MG63 (cell line): ENCODE measurements around the gene RIPK1. TPM values are rescaled to one million over a fixed set of nuclear protein-coding genes. Genes with fewer than 3 reads are reported as not detected.

Experiments
- DNase-seq: peaks from one replicate; pipeline ENCODE4 v3.0.0-alpha.2; 2020
- H3K27me3 ChIP-seq: fragments of 250-450 bp; sonication (Bioruptor Pico); 2 replicates; pipeline ENCODE4 v1.5.1; 2020; ENCODE audit warnings: mild to moderate bottlenecking, moderate library complexity
- H3K36me3 ChIP-seq: fragments of 250-450 bp; sonication (Bioruptor Pico); 2 replicates; pipeline ENCODE4 v1.5.1; 2020; ENCODE audit warnings: mild to moderate bottlenecking, moderate library complexity
- H3K4me3 ChIP-seq: fragments of 250-450 bp; sonication (Bioruptor Pico); 2 replicates; pipeline ENCODE4 v1.5.1; 2020; ENCODE audit warnings: mild to moderate bottlenecking, moderate library complexity
- H3K9me3 ChIP-seq: fragments of 250-450 bp; sonication (Bioruptor Pico); 2 replicates; pipeline ENCODE4 v1.5.1; 2020; ENCODE audit warnings: mild to moderate bottlenecking, moderate library complexity
- total RNA-seq: library from RNA; depleted of rRNA; stranded (reverse); fragments of >200 nt; shearing (Covaris generic); gene quantifications from 2 replicates; pipeline ENCODE4 v1.2.3, GENCODE V29; 2014; ENCODE audit warnings: low replicate concordance; rRNA removed

RIPK1 gene
- total RNA-seq, 1 experiment from 2014 or later = 10.1 TPM

- H3K27me3 ChIP-seq = no peaks in the 10 kb centered on the region
- DNase-seq = no peak
- no peaks in the 10 kb centered on the region for H3K36me3 ChIP-seq
- no peaks in the 10 kb centered on the region for H3K9me3 ChIP-seq
- H3K4me3 ChIP-seq = no peak overlapping the region
Observed at GRCh38 chr6:3159805-3160781, 91.8 kb downstream of the RIPK1 start.

DNA sequence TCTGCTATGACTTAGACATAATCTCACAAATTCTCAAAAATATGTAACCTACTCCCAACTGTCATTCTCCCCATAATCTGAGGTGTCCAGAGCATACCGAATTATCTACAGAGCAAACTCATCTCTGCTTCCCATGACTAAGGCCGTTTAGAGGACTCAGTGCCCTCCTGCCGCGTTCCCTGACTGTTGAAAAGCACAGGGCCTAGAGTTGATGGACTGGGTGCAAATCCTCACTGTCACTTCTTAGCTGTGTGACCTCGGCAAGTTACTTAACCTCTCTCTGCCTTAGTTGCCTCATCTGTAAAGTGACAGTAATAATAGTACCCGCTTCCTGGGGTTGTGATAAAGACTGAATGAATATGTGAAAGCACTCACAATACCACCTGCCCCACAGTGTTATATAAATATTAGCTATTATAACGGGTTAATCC is 93.8 kb downstream of the RIPK1 start:
- no peaks in the 10 kb centered on the region for H3K9me3 ChIP-seq
- no peak for DNase-seq
- no peaks in the 10 kb centered on the region for H3K27me3 ChIP-seq
- H3K4me3 ChIP-seq = peak overlapping the region; percentile 64
- no peaks in the 10 kb centered on the region for H3K36me3 ChIP-seq

DNA sequence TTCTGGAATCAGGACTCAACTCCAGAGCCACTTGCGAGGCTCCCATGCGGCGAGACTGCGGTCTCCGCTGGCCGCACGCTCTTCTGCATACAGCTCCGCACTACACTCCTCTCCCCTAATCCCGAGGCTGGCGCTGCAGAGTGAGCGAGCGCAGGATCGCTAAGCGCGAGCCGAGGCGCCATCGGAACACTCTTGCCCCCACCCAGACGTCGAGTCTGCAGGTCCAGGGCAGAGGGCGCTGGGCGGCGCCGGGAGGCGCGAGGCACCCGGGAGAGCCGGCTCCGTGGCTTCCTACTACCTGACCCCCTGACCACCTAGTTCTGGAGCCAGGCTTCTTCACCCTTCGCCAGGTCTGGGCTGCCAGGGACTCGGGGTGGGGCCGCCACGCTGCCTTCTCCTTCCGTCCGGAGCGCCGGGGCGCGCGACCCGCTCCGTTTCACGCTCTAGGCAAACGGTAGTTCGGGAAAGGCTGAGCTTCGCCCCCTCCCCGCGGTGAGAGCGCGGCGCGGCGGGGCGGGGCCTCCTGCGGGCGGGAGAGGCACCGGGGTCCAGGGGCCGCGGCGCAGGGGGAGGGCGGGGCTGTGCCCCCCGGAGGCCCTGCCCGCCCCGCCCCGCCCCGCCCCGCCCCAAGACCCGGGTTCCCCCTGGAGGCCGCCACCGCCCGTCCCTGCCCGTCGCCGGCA is 94.4 kb downstream of the RIPK1 start:
- peak overlapping the region; percentile 64 for H3K4me3 ChIP-seq
- no peaks in the 10 kb centered on the region for H3K27me3 ChIP-seq
- peak; percentile 73 for DNase-seq
- no peaks in the 10 kb centered on the region for H3K36me3 ChIP-seq
- H3K9me3 ChIP-seq = no peaks in the 10 kb centered on the region

GRCh38 chr6:3163248-3163594 is 94.9 kb downstream of the RIPK1 start:
- H3K36me3 ChIP-seq = no peaks in the 10 kb centered on the region
- H3K4me3 ChIP-seq = peak overlapping the region; percentile 64
- no peaks in the 10 kb centered on the region for H3K9me3 ChIP-seq
- H3K27me3 ChIP-seq = no peaks in the 10 kb centered on the region
- no peak for DNase-seq

DNA sequence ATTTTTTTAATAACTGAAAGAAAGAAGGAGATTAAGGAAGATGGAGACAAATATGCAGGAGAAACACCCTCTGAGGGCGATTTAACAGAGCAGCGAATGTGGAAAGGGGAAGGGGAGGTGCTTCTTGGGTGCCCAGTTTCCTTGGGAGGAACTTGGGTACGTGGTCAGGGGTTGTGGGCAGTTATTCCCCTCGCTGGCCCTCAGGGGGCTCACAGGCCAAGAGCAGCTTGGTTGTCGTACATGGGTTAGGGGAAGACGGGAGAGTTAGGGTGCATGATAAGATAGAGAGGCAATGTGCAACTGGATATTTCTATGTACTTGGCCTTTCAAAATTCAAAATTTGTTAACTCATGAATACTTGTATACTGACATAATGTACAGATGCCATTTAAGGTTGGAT is 96.1 kb downstream of the RIPK1 start:
- H3K4me3 ChIP-seq = no peak overlapping the region
- H3K27me3 ChIP-seq = no peaks in the 10 kb centered on the region
- DNase-seq = no peak
- no peaks in the 10 kb centered on the region for H3K36me3 ChIP-seq
- H3K9me3 ChIP-seq = no peaks in the 10 kb centered on the region

Other genes with a start within 250 kb of the RIPK1 start
- gene SERPINB1, start 226.6 kb upstream of the RIPK1 start, total RNA-seq = 8.8 and 12.0 TPM in 2 replicates
- not detected in 2 replicates for gene SERPINB9, start 165.2 kb upstream of the RIPK1 start, total RNA-seq
- gene SERPINB6, start 96.9 kb upstream of the RIPK1 start, total RNA-seq = 45.1 and 59.9 TPM in 2 replicates
- 4.2 and 17.6 TPM in 2 replicates for gene NQO2, start 68.6 kb upstream of the RIPK1 start, total RNA-seq
- gene BPHL, start 50.2 kb downstream of the RIPK1 start, total RNA-seq = 5.8 and 9.6 TPM in 2 replicates
- 73.2 and 92.0 TPM in 2 replicates for gene TUBB2A, start 89.0 kb downstream of the RIPK1 start, total RNA-seq
- gene TUBB2B, start 159.2 kb downstream of the RIPK1 start, total RNA-seq = 8.6 and 27.6 TPM in 2 replicates
- 28.6 and 36.9 TPM in 2 replicates for gene PSMG4, start 190.5 kb downstream of the RIPK1 start, total RNA-seq